ENCODE measurements around the gene ALB.

DNA sequence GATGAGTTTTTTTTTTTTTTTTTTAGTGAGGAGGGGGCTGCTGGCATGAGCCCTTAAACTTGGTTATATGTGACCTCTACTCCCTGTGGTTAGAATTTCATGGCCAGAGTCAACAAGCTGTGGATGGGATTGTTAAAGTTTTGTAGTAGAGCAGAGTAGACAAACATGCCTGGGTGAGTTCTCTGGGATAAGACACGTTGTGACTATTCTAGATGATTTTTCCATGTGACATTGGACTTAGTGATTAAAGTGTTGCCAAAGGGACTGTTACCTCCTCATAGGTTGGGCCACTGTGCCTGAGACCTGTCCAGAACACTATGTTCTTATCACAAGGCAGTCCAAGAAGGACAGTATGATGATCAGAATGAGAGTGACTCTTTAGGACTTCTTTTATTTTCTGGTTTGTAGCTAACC lies 28.8 kb upstream of the ALB start:
- TF ChIP-seq, protein P1, sequence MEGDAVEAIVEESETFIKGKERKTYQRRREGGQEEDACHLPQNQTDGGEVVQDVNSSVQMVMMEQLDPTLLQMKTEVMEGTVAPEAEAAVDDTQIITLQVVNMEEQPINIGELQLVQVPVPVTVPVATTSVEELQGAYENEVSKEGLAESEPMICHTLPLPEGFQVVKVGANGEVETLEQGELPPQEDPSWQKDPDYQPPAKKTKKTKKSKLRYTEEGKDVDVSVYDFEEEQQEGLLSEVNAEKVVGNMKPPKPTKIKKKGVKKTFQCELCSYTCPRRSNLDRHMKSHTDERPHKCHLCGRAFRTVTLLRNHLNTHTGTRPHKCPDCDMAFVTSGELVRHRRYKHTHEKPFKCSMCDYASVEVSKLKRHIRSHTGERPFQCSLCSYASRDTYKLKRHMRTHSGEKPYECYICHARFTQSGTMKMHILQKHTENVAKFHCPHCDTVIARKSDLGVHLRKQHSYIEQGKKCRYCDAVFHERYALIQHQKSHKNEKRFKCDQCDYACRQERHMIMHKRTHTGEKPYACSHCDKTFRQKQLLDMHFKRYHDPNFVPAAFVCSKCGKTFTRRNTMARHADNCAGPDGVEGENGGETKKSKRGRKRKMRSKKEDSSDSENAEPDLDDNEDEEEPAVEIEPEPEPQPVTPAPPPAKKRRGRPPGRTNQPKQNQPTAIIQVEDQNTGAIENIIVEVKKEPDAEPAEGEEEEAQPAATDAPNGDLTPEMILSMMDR (IDR thresholded peaks at IDR 0.05): no peak
- no peak for TF ChIP-seq POLR2A (IDR thresholded peaks at IDR 0.05)
